Neural cell (in vitro differentiated cells): ENCODE data around the gene NCKAP5. TPM values are rescaled to one million over a fixed set of nuclear protein-coding genes. Genes with fewer than 3 reads are reported as not detected.

Experiments
- H2AFZ ChIP-seq: fragments of 200-600, 300-800 bp; sonication (generic), shearing (Covaris generic); 2 replicates; pipeline ENCODE4 v1.6.0; 2014; ENCODE audit warnings: low read depth, mild to moderate bottlenecking, antibody characterized with exemption, low read length, moderate library complexity
- H3F3A ChIP-seq: fragments of 200-600 bp; shearing (Covaris generic); 2 replicates; pipeline ENCODE4 v1.6.1; 2016; ENCODE audit warnings: mild to moderate bottlenecking, moderate library complexity, mixed read lengths, antibody characterized with exemption, low read length; ENCODE audit not compliant: insufficient read depth, poor library complexity, severe bottlenecking
- H3K27ac ChIP-seq: fragments of 200-600, 300-800 bp; sonication (generic), shearing (Covaris generic); 2 replicates; pipeline ENCODE4 v1.5.1; 2014; ENCODE audit warnings: mild to moderate bottlenecking, low read length, moderate library complexity
- H3K27me3 ChIP-seq: fragments of 300-800, 200-600 bp; sonication (generic), shearing (Covaris generic); 2 replicates; pipeline ENCODE4 v1.6.0; 2014; ENCODE audit warnings: mild to moderate bottlenecking, low read depth, low read length, moderate library complexity; ENCODE audit not compliant: insufficient read depth
- H3K36me3 ChIP-seq: fragments of 300-800, 200-600 bp; sonication (generic), shearing (Covaris generic); 2 replicates; pipeline ENCODE4 v1.5.1; 2014; ENCODE audit warnings: mild to moderate bottlenecking, antibody characterized with exemption, low read length, moderate library complexity; ENCODE audit not compliant: insufficient read depth
- H3K4me2 ChIP-seq: fragments of 300-800, 200-600 bp; sonication (generic), shearing (Covaris generic); 2 replicates; pipeline ENCODE4 v1.6.0; 2014; ENCODE audit warnings: mild to moderate bottlenecking, low read length
- H3K4me3 ChIP-seq: fragments of 300-800, 200-600 bp; sonication (generic), shearing (Covaris generic); 2 replicates; pipeline ENCODE4 v1.5.1; 2014; ENCODE audit warnings: mild to moderate bottlenecking, low read length, moderate library complexity
- H3K79me2 ChIP-seq: fragments of 200-600 bp; shearing (Covaris generic); replicated peaks from 2 replicates; pipeline ENCODE4 v1.6.0; 2014; ENCODE audit warnings: mild to moderate bottlenecking, low read length, moderate library complexity; ENCODE audit not compliant: insufficient read depth
- H3K9ac ChIP-seq: fragments of 300-800, 200-600 bp; sonication (generic), shearing (Covaris generic); 2 replicates; pipeline ENCODE4 v1.6.1; 2016; ENCODE audit warnings: mild to moderate bottlenecking, low read length, mixed read lengths
- H3K9me2 ChIP-seq: fragments of 200-600 bp; shearing (Covaris generic); 2 replicates; pipeline ENCODE4 v1.6.1; 2016; ENCODE audit warnings: mild to moderate bottlenecking, low read length, mixed read lengths; ENCODE audit not compliant: insufficient read depth
- H3K9me3 ChIP-seq: fragments of 200-600, 300-800 bp; sonication (generic), shearing (Covaris generic); 2 replicates; pipeline ENCODE4 v1.6.1; 2016; ENCODE audit warnings: mild to moderate bottlenecking, mixed run types, low read length, moderate library complexity, mixed read lengths
- H4K20me1 ChIP-seq: fragments of 200-600 bp; shearing (Covaris generic); 2 replicates; pipeline ENCODE4 v1.6.1; 2016; ENCODE audit warnings: mild to moderate bottlenecking, mixed run types; ENCODE audit not compliant: insufficient read depth
- EP300 ChIP-seq: fragments of 450-650 bp; conservative IDR thresholded peaks from 2 replicates; pipeline ENCODE4 v1.6.1; 2014; ENCODE audit warnings: antibody characterized with exemption, mild to moderate bottlenecking, moderate library complexity; ENCODE audit not compliant: poor library complexity, severe bottlenecking
- EZH2 ChIP-seq: fragments of 200-600, 300-800 bp; shearing (Covaris generic), sonication (generic); IDR thresholded peaks from 2 replicates; pipeline ENCODE4 v1.6.1; 2014; ENCODE audit warnings: antibody characterized with exemption, low read length, borderline replicate concordance, mild to moderate bottlenecking; ENCODE audit not compliant: insufficient read depth, poor library complexity, severe bottlenecking
- MXI1 ChIP-seq: fragments of 450-650 bp; conservative IDR thresholded peaks from 2 replicates; pipeline ENCODE4 v1.6.1; 2014; ENCODE audit warnings: antibody characterized with exemption, mild to moderate bottlenecking; ENCODE audit not compliant: poor library complexity, severe bottlenecking
- POLR2AphosphoS5 ChIP-seq: IDR thresholded peaks from 2 replicates; pipeline ENCODE4 v1.6.1; 2012
- RAD21 ChIP-seq: fragments of 450-650 bp; conservative IDR thresholded peaks from 2 replicates; pipeline ENCODE4 v1.6.1; 2014; ENCODE audit warnings: antibody characterized with exemption, mild to moderate bottlenecking, moderate library complexity
- SMC3 ChIP-seq: fragments of 450-650 bp; conservative IDR thresholded peaks from 2 replicates; pipeline ENCODE4 v1.6.1; 2014; ENCODE audit warnings: antibody characterized with exemption, mild to moderate bottlenecking, moderate library complexity; ENCODE audit not compliant: poor library complexity
- TAF1 ChIP-seq: IDR thresholded peaks from 2 replicates; pipeline ENCODE4 v1.6.1; 2012; ENCODE audit warnings: low read depth
- polyA plus RNA-seq: library from polyadenylated mRNA; depleted of rRNA; stranded (reverse); fragments of >200 nt; gene quantifications from 2 replicates; pipeline ENCODE4 v1.2.3, GENCODE V29; 2014
- TF ChIP-seq, protein P1 (sequence below): IDR thresholded peaks from 2 replicates; pipeline ENCODE4 v1.6.1; 2012; ENCODE audit warnings: borderline replicate concordance
- TF ChIP-seq, protein P2 (sequence below): fragments of 450-650 bp; IDR thresholded peaks from 2 replicates; pipeline ENCODE4 v1.5.1; 2014; ENCODE audit warnings: antibody characterized with exemption, mild to moderate bottlenecking, moderate library complexity; ENCODE audit not compliant: poor library complexity, severe bottlenecking

NCKAP5 gene
- polyA plus RNA-seq, 1 donor from 2014 or later, result 2.4 TPM

DNA sequence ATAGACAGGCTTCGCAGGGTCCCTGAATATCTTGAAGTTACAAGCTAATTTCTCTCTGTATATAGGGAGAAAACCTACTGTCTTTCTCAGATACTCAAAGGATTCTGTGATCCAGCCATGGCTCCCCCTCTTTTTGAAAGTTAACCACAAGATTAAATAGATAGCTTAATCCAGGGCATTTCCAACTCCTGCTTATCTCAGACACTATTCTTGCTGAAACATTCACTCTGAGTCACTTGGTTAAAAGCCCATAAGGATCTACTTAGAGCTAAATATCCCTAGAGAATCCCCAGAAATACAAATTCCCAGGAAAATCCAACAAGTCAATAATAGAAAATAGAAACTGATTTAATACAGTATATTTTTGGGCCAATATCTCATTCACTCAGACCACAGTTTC is 719.1 kb downstream of the NCKAP5 start:
- no peak overlapping the region for H3K27ac ChIP-seq
- H3K4me2 ChIP-seq, result no peak overlapping the region

GRCh38 chr2:132845339-132845738 is 722.9 kb downstream of the NCKAP5 start:
- no peaks in the 10 kb centered on the region for H3K9me2 ChIP-seq
- H3K27ac ChIP-seq, result peak overlapping the region; percentile 35
- H3K9ac ChIP-seq, result no peak overlapping the region
- H3K36me3 ChIP-seq, result no peaks in the 10 kb centered on the region
- H3K9me3 ChIP-seq, result no peaks in the 10 kb centered on the region
- no peak overlapping the region for H3K4me2 ChIP-seq
- TF ChIP-seq EZH2 (no peak), TAF1 (no peak), POLR2AphosphoS5 (no peak), EP300 (no peak)
- TF ChIP-seq, protein P1, sequence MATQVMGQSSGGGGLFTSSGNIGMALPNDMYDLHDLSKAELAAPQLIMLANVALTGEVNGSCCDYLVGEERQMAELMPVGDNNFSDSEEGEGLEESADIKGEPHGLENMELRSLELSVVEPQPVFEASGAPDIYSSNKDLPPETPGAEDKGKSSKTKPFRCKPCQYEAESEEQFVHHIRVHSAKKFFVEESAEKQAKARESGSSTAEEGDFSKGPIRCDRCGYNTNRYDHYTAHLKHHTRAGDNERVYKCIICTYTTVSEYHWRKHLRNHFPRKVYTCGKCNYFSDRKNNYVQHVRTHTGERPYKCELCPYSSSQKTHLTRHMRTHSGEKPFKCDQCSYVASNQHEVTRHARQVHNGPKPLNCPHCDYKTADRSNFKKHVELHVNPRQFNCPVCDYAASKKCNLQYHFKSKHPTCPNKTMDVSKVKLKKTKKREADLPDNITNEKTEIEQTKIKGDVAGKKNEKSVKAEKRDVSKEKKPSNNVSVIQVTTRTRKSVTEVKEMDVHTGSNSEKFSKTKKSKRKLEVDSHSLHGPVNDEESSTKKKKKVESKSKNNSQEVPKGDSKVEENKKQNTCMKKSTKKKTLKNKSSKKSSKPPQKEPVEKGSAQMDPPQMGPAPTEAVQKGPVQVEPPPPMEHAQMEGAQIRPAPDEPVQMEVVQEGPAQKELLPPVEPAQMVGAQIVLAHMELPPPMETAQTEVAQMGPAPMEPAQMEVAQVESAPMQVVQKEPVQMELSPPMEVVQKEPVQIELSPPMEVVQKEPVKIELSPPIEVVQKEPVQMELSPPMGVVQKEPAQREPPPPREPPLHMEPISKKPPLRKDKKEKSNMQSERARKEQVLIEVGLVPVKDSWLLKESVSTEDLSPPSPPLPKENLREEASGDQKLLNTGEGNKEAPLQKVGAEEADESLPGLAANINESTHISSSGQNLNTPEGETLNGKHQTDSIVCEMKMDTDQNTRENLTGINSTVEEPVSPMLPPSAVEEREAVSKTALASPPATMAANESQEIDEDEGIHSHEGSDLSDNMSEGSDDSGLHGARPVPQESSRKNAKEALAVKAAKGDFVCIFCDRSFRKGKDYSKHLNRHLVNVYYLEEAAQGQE, result no peak
- TF ChIP-seq, protein P2, sequence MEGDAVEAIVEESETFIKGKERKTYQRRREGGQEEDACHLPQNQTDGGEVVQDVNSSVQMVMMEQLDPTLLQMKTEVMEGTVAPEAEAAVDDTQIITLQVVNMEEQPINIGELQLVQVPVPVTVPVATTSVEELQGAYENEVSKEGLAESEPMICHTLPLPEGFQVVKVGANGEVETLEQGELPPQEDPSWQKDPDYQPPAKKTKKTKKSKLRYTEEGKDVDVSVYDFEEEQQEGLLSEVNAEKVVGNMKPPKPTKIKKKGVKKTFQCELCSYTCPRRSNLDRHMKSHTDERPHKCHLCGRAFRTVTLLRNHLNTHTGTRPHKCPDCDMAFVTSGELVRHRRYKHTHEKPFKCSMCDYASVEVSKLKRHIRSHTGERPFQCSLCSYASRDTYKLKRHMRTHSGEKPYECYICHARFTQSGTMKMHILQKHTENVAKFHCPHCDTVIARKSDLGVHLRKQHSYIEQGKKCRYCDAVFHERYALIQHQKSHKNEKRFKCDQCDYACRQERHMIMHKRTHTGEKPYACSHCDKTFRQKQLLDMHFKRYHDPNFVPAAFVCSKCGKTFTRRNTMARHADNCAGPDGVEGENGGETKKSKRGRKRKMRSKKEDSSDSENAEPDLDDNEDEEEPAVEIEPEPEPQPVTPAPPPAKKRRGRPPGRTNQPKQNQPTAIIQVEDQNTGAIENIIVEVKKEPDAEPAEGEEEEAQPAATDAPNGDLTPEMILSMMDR, result no peak
- H3F3A ChIP-seq, result no peaks in the 10 kb centered on the region
- H3K79me2 ChIP-seq, result no peaks in the 10 kb centered on the region
- H4K20me1 ChIP-seq, result no peaks in the 10 kb centered on the region
- H3K4me3 ChIP-seq, result no peak overlapping the region
- H3K27me3 ChIP-seq, result no peaks in the 10 kb centered on the region
- H2AFZ ChIP-seq, result no peak overlapping the region

More for the DNA sequence above, 719.1 kb downstream of the NCKAP5 start:
- H3K9ac ChIP-seq, result no peak overlapping the region
- H3K4me3 ChIP-seq, result no peak overlapping the region
- TF ChIP-seq, protein P2, result no peak
- TF ChIP-seq RAD21 (no peak), POLR2AphosphoS5 (no peak), MXI1 (no peak), SMC3 (no peak), TAF1 (no peak)
- H2AFZ ChIP-seq, result no peak overlapping the region
- H3K27me3 ChIP-seq, result no peaks in the 10 kb centered on the region
- no peaks in the 10 kb centered on the region for H4K20me1 ChIP-seq
- H3K79me2 ChIP-seq, result no peaks in the 10 kb centered on the region
- no peaks in the 10 kb centered on the region for H3K9me2 ChIP-seq
- no peaks in the 10 kb centered on the region for H3K36me3 ChIP-seq
- no peaks in the 10 kb centered on the region for H3K9me3 ChIP-seq
- H3F3A ChIP-seq, result no peaks in the 10 kb centered on the region
